Astrocyte (in vitro differentiated cells and primary cell): ENCODE data around the gene RSAD1.

Experiments
- EZH2 ChIP-seq: IDR thresholded peaks from 2 replicates; pipeline ENCODE4 v1.6.1; 2012; ENCODE audit warnings: mild to moderate bottlenecking, low read length, inconsistent platforms; ENCODE audit not compliant: insufficient read depth
- TF ChIP-seq, protein P1 (sequence below): IDR thresholded peaks from 2 replicates; pipeline ENCODE4 v1.5.1; 2011; ENCODE audit warnings: low read depth, mild to moderate bottlenecking, inconsistent platforms, low read length, moderate library complexity; ENCODE audit not compliant: insufficient read depth

DNA sequence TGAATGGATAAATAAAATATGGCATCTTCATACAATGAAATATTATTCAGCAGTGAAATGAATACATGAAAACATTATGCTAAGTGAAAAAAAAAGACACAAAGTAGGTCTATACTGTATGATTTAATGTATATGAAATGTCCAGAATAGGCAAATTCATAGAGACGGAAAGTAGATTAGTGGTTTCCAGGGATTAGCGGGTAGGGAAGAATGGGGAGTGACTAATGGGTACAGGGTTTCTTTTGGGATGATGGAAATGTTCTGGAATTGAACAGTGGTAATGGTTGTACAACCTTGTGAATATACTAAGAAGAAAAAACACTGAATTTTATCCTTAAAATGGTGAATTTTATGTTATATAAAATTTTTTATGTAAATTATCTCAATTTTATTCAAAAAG lies 21.1 kb downstream of the RSAD1 start:
- no peak for TF ChIP-seq EZH2
- TF ChIP-seq, protein P1, sequence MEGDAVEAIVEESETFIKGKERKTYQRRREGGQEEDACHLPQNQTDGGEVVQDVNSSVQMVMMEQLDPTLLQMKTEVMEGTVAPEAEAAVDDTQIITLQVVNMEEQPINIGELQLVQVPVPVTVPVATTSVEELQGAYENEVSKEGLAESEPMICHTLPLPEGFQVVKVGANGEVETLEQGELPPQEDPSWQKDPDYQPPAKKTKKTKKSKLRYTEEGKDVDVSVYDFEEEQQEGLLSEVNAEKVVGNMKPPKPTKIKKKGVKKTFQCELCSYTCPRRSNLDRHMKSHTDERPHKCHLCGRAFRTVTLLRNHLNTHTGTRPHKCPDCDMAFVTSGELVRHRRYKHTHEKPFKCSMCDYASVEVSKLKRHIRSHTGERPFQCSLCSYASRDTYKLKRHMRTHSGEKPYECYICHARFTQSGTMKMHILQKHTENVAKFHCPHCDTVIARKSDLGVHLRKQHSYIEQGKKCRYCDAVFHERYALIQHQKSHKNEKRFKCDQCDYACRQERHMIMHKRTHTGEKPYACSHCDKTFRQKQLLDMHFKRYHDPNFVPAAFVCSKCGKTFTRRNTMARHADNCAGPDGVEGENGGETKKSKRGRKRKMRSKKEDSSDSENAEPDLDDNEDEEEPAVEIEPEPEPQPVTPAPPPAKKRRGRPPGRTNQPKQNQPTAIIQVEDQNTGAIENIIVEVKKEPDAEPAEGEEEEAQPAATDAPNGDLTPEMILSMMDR: no peak
